Endothelial cell of umbilical vein (primary cell): ENCODE data around the gene KANK4. TPM values are rescaled to one million over a fixed set of nuclear protein-coding genes. Genes with fewer than 3 reads are reported as not detected.

ENCODE experiments used
- BruUV-seq: library from RNA; stranded (reverse); fragments of 400-500 nt; replicated peaks from 2 replicates; lab custom pipeline; 2021; lab: Mats Ljungman, UMichigan
- CTCF ChIA-PET: fragments of 300-600, 350-600 bp; sonication (Branson Sonifier 250); formaldehyde crosslinking; loops from one replicate; lab custom pipeline; 2021; ENCODE audit warnings: antibody characterized with exemption, inconsistent platforms; lab: Charles Lee
- POLR2A ChIA-PET: fragments of 300-600, 350-600 bp; sonication (Branson Sonifier 250); formaldehyde crosslinking; loops from one replicate; lab custom pipeline; 2021; ENCODE audit warnings: antibody characterized with exemption, inconsistent platforms; lab: Charles Lee
- DNase-seq: peaks from one replicate; pipeline ENCODE4 v3.0.0-alpha.2; 2011; ENCODE audit warnings: low read depth, low spot score
- FAIRE-seq: peaks from 2 replicates; lab custom pipeline; 2011; peaks lifted over from hg19 to GRCh38; lab: Jason Lieb, UNC
- H2AFZ ChIP-seq: 2 replicates; pipeline ENCODE4 v1.6.0; 2012; ENCODE audit warnings: low read depth, low read length, control low read depth, inconsistent platforms
- H3K27ac ChIP-seq: 2 replicates; pipeline ENCODE4 v1.5.1; 2011; ENCODE audit warnings: low read depth, mild to moderate bottlenecking, control low read depth, low read length, moderate library complexity; ENCODE audit not compliant: insufficient read depth
- H3K27me3 ChIP-seq, 2 experiments: 2 replicates each; pipeline versions ENCODE4 v1.6.0 to v1.6.1; 2011; ENCODE audit warnings: low read length in 2 of 2, mixed read lengths in 1 of 2; ENCODE audit not compliant: control insufficient read depth in 2 of 2, insufficient read depth in 2 of 2
- H3K36me3 ChIP-seq, 2 experiments: 2 replicates in 1 of 2; 3 replicates in 1 of 2; pipeline ENCODE4 v1.5.1; 2011; ENCODE audit warnings: low read length in 2 of 2, mild to moderate bottlenecking in 1 of 2, moderate library complexity in 1 of 2; ENCODE audit not compliant: control insufficient read depth in 2 of 2, insufficient read depth in 2 of 2; ENCODE audit errors: extremely low read depth in 1 of 2
- H3K4me1 ChIP-seq: 3 replicates; pipeline ENCODE4 v1.5.1; 2011; ENCODE audit warnings: mild to moderate bottlenecking, low read length; ENCODE audit not compliant: control insufficient read depth, insufficient read depth; ENCODE audit errors: extremely low read depth
- H3K4me2 ChIP-seq: 2 replicates; pipeline ENCODE4 v1.6.1; 2011; ENCODE audit warnings: low read length, control low read depth, mixed read lengths; ENCODE audit not compliant: insufficient read depth
- H3K4me3 ChIP-seq, 3 experiments: fragments of 200-600 bp in 1 of 3; sonication (generic), shearing (Covaris generic) in 1 of 3; replicated peaks in 1 of 3; 2 replicates each; pipeline ENCODE4 v1.5.1; 2011 to 2016; ENCODE audit warnings: control low read depth in 3 of 3, low read length in 3 of 3, mild to moderate bottlenecking in 2 of 3, inconsistent platforms in 1 of 3, low read depth in 1 of 3, moderate library complexity in 1 of 3; ENCODE audit not compliant: insufficient read depth in 1 of 3
- H3K79me2 ChIP-seq: 2 replicates; pipeline ENCODE4 v1.6.0; 2012; ENCODE audit warnings: low read length, inconsistent platforms; ENCODE audit not compliant: control insufficient read depth, insufficient read depth
- H3K9ac ChIP-seq: replicated peaks from 2 replicates; pipeline ENCODE3; 2011; ENCODE audit warnings: low read length, control low read depth; ENCODE audit not compliant: insufficient read depth; ENCODE audit errors: extremely low read depth
- H3K9me1 ChIP-seq: replicated peaks from 3 replicates; pipeline ENCODE4 v1.6.0; 2011; ENCODE audit warnings: mild to moderate bottlenecking, low read length; ENCODE audit not compliant: control insufficient read depth, insufficient read depth; ENCODE audit errors: extremely low read depth
- H3K9me3 ChIP-seq: replicated peaks from 2 replicates; pipeline ENCODE4 v1.5.1; 2012; ENCODE audit warnings: low read length, inconsistent platforms; ENCODE audit not compliant: control insufficient read depth, insufficient read depth
- H4K20me1 ChIP-seq: replicated peaks from 2 replicates; pipeline ENCODE3; 2011; ENCODE audit warnings: mild to moderate bottlenecking, low read length; ENCODE audit not compliant: control insufficient read depth, insufficient read depth; ENCODE audit errors: extremely low read depth
- CTCF ChIP-seq, 2 donors: IDR thresholded peaks; 1 replicate in 1 of 2; 2 replicates in 1 of 2; pipeline ENCODE4 v1.5.1; 2011; ENCODE audit warnings: low read length in 2 of 2, mild to moderate bottlenecking in 2 of 2, moderate library complexity in 2 of 2, control low read depth in 1 of 2, inconsistent platforms in 1 of 2, low read depth in 1 of 2; ENCODE audit not compliant: insufficient read depth in 1 of 2; ENCODE audit errors: extremely low read depth in 1 of 2
- FOS ChIP-seq: IDR thresholded peaks from 2 replicates; pipeline ENCODE4 v1.6.1; 2011; ENCODE audit warnings: mild to moderate bottlenecking, low read length, moderate library complexity, borderline replicate concordance; ENCODE audit not compliant: insufficient read depth
- GATA2 ChIP-seq: IDR thresholded peaks from 2 replicates; pipeline ENCODE4 v1.7.0; 2011; ENCODE audit warnings: low read depth, mild to moderate bottlenecking, moderate library complexity, mixed read lengths, low read length; ENCODE audit not compliant: insufficient read length, insufficient read depth
- JUN ChIP-seq: IDR thresholded peaks from 2 replicates; pipeline ENCODE4 v1.6.1; 2011; ENCODE audit warnings: borderline replicate concordance, low read depth; ENCODE audit not compliant: insufficient read length, insufficient read depth
- MAX ChIP-seq: IDR thresholded peaks from 2 replicates; pipeline ENCODE4 v1.6.1; 2011; ENCODE audit not compliant: insufficient read depth, insufficient read length
- MYC ChIP-seq: IDR thresholded peaks from one replicate; pipeline ENCODE4 v1.6.1; 2011; ENCODE audit warnings: mild to moderate bottlenecking, low read depth, low read length
- POLR2A ChIP-seq: IDR thresholded peaks from 2 replicates; pipeline ENCODE4 v1.6.1; 2012; ENCODE audit warnings: low read depth, mild to moderate bottlenecking, control low read depth, low read length
- POLR2AphosphoS5 ChIP-seq: IDR thresholded peaks from 2 replicates; pipeline ENCODE4 v1.6.1; 2012; ENCODE audit warnings: low read depth, mild to moderate bottlenecking, control low read depth, low read length, moderate library complexity; ENCODE audit not compliant: insufficient read depth
- dilution Hi-C: fragments of 300-500 bp; cut with MboI; formaldehyde crosslinking; loops from one replicate; pipeline ENCODE4 v1.15.0; 2019; ENCODE audit warnings: low sequenced_read_pairs; ENCODE audit not compliant: extremely low pct_ligation_motif_present
- intact Hi-C: fragments of 100-400 bp; cut with micrococcal nuclease; formaldehyde crosslinking; loops from one replicate; pipeline ENCODE4 v1.10.0; 2022
- polyA plus RNA-seq, 4 experiments: library from polyadenylated mRNA; depleted of rRNA in 3 of 4; stranded (reverse) in 3 of 4; unstranded in 1 of 4; fragments of >200 nt; gene quantifications; 2 replicates each; pipeline versions ENCODE4 v1.2.1 to v1.2.3, GENCODE V29; 2011 to 2012; ENCODE audit warnings: missing spikeins in 1 of 4
- total RNA-seq: library from RNA; stranded (reverse); gene quantifications from 2 replicates; pipeline ENCODE4 v1.2.3, GENCODE V29; 2021

Gene KANK4
- total and polyA plus RNA-seq, 2 donors (not counting 3 experiments of a cell fraction or from before 2014, with no cell fraction given) = not detected

- dilution Hi-C loops (no loop called here), intact Hi-C loops (no loop called here)
- no peak for DNase-seq
- FAIRE-seq = no peak
- no peaks in the 10 kb centered on the region for H3K36me3 ChIP-seq
- peaks cover 2% of the 10 kb centered on the region for H3K4me1 ChIP-seq
- ChIA-PET POLR2A (no interaction called here), CTCF (no interaction called here)
- no peak overlapping the region for H3K27ac ChIP-seq
- no peak overlapping the region for H3K4me2 ChIP-seq
- H3K9me3 ChIP-seq = no peaks in the 10 kb centered on the region
- no peak overlapping the region for H3K9ac ChIP-seq
- no peak overlapping the region for H3K4me3 ChIP-seq
- H3K9me1 ChIP-seq = no peaks in the 10 kb centered on the region
- H3K79me2 ChIP-seq = no peaks in the 10 kb centered on the region
- BruUV-seq = no TSS peak
- TF ChIP-seq CTCF (IDR thresholded peaks at IDR 0.05; ENCODE audit: extremely low read depth in 1 of 2, insufficient read depth in 1 of 2, low read depth in 1 of 2, low read length in 2 of 2) (no peak), FOS (no peak), POLR2A (no peak), MYC (no peak), POLR2AphosphoS5 (no peak), JUN (no peak), MAX (no peak), GATA2 (no peak)
- peaks cover 5 to 6% of the 10 kb centered on the region in 2 experiments for H3K27me3 ChIP-seq
- H2AFZ ChIP-seq = no peak overlapping the region
- H4K20me1 ChIP-seq = no peaks in the 10 kb centered on the region
Measured at GRCh38 chr1:62286786-62287224, 32.4 kb downstream of the KANK4 start.
